SK-N-SH (cell line): ENCODE results near the gene CELF5. TPM values are rescaled to one million over a fixed set of nuclear protein-coding genes. Genes with fewer than 3 reads are reported as not detected.

Source experiments
- CTCF ChIA-PET: fragments of 300-600, 350-600 bp; formaldehyde crosslinking; extraction: SDS; loops from one replicate; lab custom pipeline; 2021; lab: Yijun Ruan, JAX
- POLR2A ChIA-PET: fragments of 350-600 bp; sonication (Branson Sonifier 250); formaldehyde crosslinking; extraction: SDS; loops from one replicate; lab custom pipeline; 2020; ENCODE audit warnings: antibody characterized with exemption, inconsistent platforms; lab: Yijun Ruan, JAX
- DNase-seq: peaks from one replicate; pipeline ENCODE4 v3.0.0; 2012
- H2AFZ ChIP-seq: fragments of 200-600 bp; sonication (generic); 2 replicates; pipeline ENCODE4 v1.8.1; 2016; ENCODE audit warnings: antibody characterized with exemption, mild to moderate bottlenecking, low read depth
- H3F3A ChIP-seq: fragments of 200-600 bp; sonication (generic); replicated peaks from 2 replicates; pipeline ENCODE3; 2016; ENCODE audit warnings: antibody characterized with exemption, mild to moderate bottlenecking; ENCODE audit not compliant: insufficient read depth
- H3K27ac ChIP-seq, 2 experiments: fragments of 200-500 bp in 1 of 2; fragments of 200-600 bp in 1 of 2; sonication (Bioruptor generic) in 1 of 2; sonication (generic), shearing (Covaris generic) in 1 of 2; 2 replicates each; pipeline versions ENCODE4 v1.5.1 to v1.6.1; 2014 to 2016; ENCODE audit warnings: low read depth in 2 of 2, inconsistent platforms in 1 of 2, low read length in 1 of 2, mild to moderate bottlenecking in 1 of 2, mixed read lengths in 1 of 2
- H3K27me3 ChIP-seq: fragments of 200-600 bp; sonication (generic), shearing (Covaris generic); 2 replicates; pipeline ENCODE4 v1.6.1; 2016; ENCODE audit warnings: mixed run types; ENCODE audit not compliant: insufficient read depth
- H3K36me3 ChIP-seq, 2 experiments: fragments of 200-500 bp in 1 of 2; fragments of 200-600 bp in 1 of 2; sonication (Bioruptor generic) in 1 of 2; sonication (generic) in 1 of 2; replicated peaks in 1 of 2; 2 replicates each; pipeline versions ENCODE3 to v1.5.1; 2014 to 2016; ENCODE audit warnings: low read length in 1 of 2, mild to moderate bottlenecking in 1 of 2; ENCODE audit not compliant: insufficient read depth in 2 of 2, control insufficient read depth in 1 of 2
- H3K4me1 ChIP-seq, 2 experiments: fragments of 200-500 bp in 1 of 2; fragments of 200-600 bp in 1 of 2; sonication (Bioruptor generic) in 1 of 2; sonication (generic), shearing (Covaris generic) in 1 of 2; 2 replicates each; pipeline versions ENCODE4 v1.5.1 to v1.6.1; 2014 to 2016; ENCODE audit warnings: low read depth in 1 of 2, low read length in 1 of 2, mixed run types in 1 of 2; ENCODE audit not compliant: insufficient read depth in 2 of 2, control insufficient read depth in 1 of 2
- H3K4me2 ChIP-seq: fragments of 200-600 bp; sonication (generic), shearing (Covaris generic); 2 replicates; pipeline ENCODE4 v1.6.1; 2017; ENCODE audit warnings: mixed run types
- H3K4me3 ChIP-seq, 2 experiments: fragments of 200-500 bp in 1 of 2; fragments of 200-600 bp in 1 of 2; sonication (Bioruptor generic) in 1 of 2; sonication (generic), shearing (Covaris generic) in 1 of 2; 2 replicates each; pipeline versions ENCODE4 v1.5.1 to v1.8.1; 2014 to 2016; ENCODE audit warnings: low read depth in 2 of 2, inconsistent platforms in 1 of 2, low read length in 1 of 2, mild to moderate bottlenecking in 1 of 2, mixed read lengths in 1 of 2, moderate library complexity in 1 of 2
- H3K79me2 ChIP-seq: fragments of 200-600 bp; sonication (generic); 2 replicates; pipeline ENCODE4 v1.8.1; 2017; ENCODE audit warnings: mild to moderate bottlenecking; ENCODE audit not compliant: insufficient read depth
- H3K9ac ChIP-seq: fragments of 200-600 bp; sonication (generic); 2 replicates; pipeline ENCODE4 v1.6.1; 2017; ENCODE audit warnings: mixed run types
- H3K9me2 ChIP-seq: fragments of 200-600 bp; sonication (generic); 2 replicates; pipeline ENCODE4 v1.6.1; 2017; ENCODE audit warnings: mixed run types
- H3K9me3 ChIP-seq: fragments of 200-600 bp; sonication (generic); 2 replicates; pipeline ENCODE4 v1.6.1; 2017; ENCODE audit warnings: mixed run types, mild to moderate bottlenecking, moderate library complexity
- H4K20me1 ChIP-seq: fragments of 200-600 bp; sonication (generic); 2 replicates; pipeline ENCODE4 v1.6.1; 2017; ENCODE audit warnings: mild to moderate bottlenecking, mixed run types; ENCODE audit not compliant: insufficient read depth
- ELF1 ChIP-seq: IDR thresholded peaks from 2 replicates; pipeline ENCODE4 v1.4.0; 2012
- FOSL2 ChIP-seq: IDR thresholded peaks from 2 replicates; pipeline ENCODE4 v1.4.0; 2012; ENCODE audit warnings: low read depth, mild to moderate bottlenecking, moderate library complexity, borderline replicate concordance
- FOXM1 ChIP-seq: IDR thresholded peaks from 2 replicates; pipeline ENCODE4 v1.4.0; 2012; ENCODE audit warnings: low read depth, mild to moderate bottlenecking
- MEF2A ChIP-seq: IDR thresholded peaks from 2 replicates; pipeline ENCODE4 v1.4.0; 2012; ENCODE audit warnings: low read depth, borderline replicate concordance
- MXI1 ChIP-seq: IDR thresholded peaks from 2 replicates; pipeline ENCODE4 v1.6.1; 2012; ENCODE audit warnings: mild to moderate bottlenecking, low read depth, low read length, improper control_type of control experiment
- NRF1 ChIP-seq: IDR thresholded peaks from 2 replicates; pipeline ENCODE4 v1.6.1; 2012; ENCODE audit warnings: low read depth, mild to moderate bottlenecking, low read length
- POLR2AphosphoS5 ChIP-seq: IDR thresholded peaks from 2 replicates; pipeline ENCODE4 v1.6.1; 2012; ENCODE audit warnings: low read depth, low read length
- WGBS: methylation state at CpG from one replicate; pipeline ENCODE4 v1.1.6; 2017; ENCODE audit warnings: low lambda C conversion rate; 5-methylcytosine and 5-hydroxymethylcytosine counted together
- polyA plus RNA-seq, 3 experiments: library from polyadenylated mRNA; depleted of rRNA; stranded (reverse); fragments of >200 nt; gene quantifications; 2 replicates each; pipeline ENCODE4 v1.2.3, GENCODE V29; 2012
- TF ChIP-seq, protein P1 (sequence below): IDR thresholded peaks from 2 replicates; pipeline ENCODE4 v1.4.0; 2012; ENCODE audit warnings: low read depth

The CELF5 gene
- polyA plus RNA-seq, 1 of the 3 experiments (the other 2 are of a cell fraction) = 0.33 TPM

GRCh38 chr19:3186160-3186688, 38.2 kb upstream of the CELF5 start:
- peak overlapping the region; percentile 24 to 25; a peak in 2 of 4 replicates for H3K27ac ChIP-seq
- H3K4me2 ChIP-seq = peak overlapping the region; percentile 99
- peaks cover 54% of the 10 kb centered on the region for H3K79me2 ChIP-seq
- DNase-seq = peak; percentile 68
- TF ChIP-seq NRF1 = no peak
- peak; percentile 14; the same call in 1 of the 2 replicates for TF ChIP-seq MXI1
- TF ChIP-seq, all 33 proteins: peak for 1
- H3K4me3 ChIP-seq = peak overlapping the region; percentile 67 to 91
- no peaks in the 10 kb centered on the region for H3K9me3 ChIP-seq
- peaks cover 3% of the 10 kb centered on the region for H3F3A ChIP-seq
- H3K9ac ChIP-seq = peak overlapping the region; percentile 92
- no peaks in the 10 kb centered on the region for H3K9me2 ChIP-seq
- peaks cover 10 to 19% of the 10 kb centered on the region in 2 experiments; a peak in 2 of 4 replicates for H3K4me1 ChIP-seq
- H3K36me3 ChIP-seq = peaks cover 0 to 8% of the 10 kb centered on the region in 2 experiments
- H2AFZ ChIP-seq = peak overlapping the region; percentile 99; the same call in 1 of the 2 replicates
- WGBS = under 1% methylated on average over 18 of the region's 38 CpGs
- peaks cover 12% of the 10 kb centered on the region; the same call in 1 of the 2 replicates for H4K20me1 ChIP-seq
- CTCF ChIA-PET = interaction anchor here (0.8 to 2.0 kb wide), 5 partner anchors 23 to 538 kb away, joined by 3 to 7 read pairs (median 4); no protein-coding TSS in a partner anchor
- POLR2A ChIA-PET = interaction anchor here (1.2 kb wide), 1 partner anchor 150 kb away, joined by 3 read pairs; no protein-coding TSS in a partner anchor
- H3K27me3 ChIP-seq = no peaks in the 10 kb centered on the region

DNA sequence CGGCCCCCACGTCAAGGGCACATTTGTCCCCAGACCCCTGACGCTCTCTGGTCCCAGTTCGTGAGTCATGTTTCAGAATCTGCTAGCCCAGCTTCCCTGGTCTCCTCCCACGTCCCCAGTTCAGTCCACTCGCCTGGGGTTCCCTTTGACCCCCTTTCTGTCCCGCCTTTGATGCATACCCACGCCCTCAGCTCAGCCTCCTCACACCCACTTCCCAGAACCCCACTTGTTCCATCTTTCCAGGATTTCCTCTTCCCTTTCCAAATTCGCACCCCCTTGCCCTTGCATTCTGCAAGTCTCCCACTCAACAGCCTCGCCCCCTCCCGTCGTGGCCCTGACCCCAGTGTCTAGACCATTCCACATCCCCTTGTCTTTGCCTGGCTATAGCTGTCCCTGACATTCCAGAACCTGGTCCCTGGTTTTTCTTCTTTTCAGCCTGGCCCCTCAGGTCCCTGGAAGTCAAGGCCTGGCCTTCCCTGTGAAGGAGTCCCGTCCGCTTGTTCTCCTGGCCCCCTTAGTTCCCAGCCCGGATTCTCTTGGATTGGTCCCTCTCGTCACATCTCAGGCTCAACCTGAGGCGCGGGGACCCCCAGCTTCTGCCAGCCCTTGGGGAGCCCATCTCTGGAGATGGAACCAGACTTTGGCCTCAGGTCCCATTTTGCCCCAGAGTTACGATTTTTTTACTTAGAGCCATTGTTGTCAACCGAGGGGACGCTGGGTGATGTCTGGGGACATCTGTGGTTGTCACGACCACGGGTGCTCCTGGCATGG, 37.4 kb upstream of the CELF5 start:
- no peak overlapping the region for H2AFZ ChIP-seq
- H3K4me1 ChIP-seq = peaks cover 10 to 19% of the 10 kb centered on the region in 2 experiments; a peak in 2 of 4 replicates
- peak overlapping the region; percentile 67 to 91 for H3K4me3 ChIP-seq
- peak overlapping the region; percentile 92 for H3K9ac ChIP-seq
- H3K79me2 ChIP-seq = peaks cover 62% of the 10 kb centered on the region
- WGBS = 55% methylated on average over 19 of the region's 23 CpGs
- no peaks in the 10 kb centered on the region for H3K27me3 ChIP-seq
- peak overlapping the region in 1 of 2 experiments; percentile 24; a peak in 1 of 4 replicates for H3K27ac ChIP-seq
- no peaks in the 10 kb centered on the region for H3K9me3 ChIP-seq
- H4K20me1 ChIP-seq = peaks cover 17% of the 10 kb centered on the region; the same call in 1 of the 2 replicates
- TF ChIP-seq POLR2AphosphoS5 (no peak), ELF1 (no peak), FOXM1 (no peak), NRF1 (no peak), MEF2A (no peak), FOSL2 (no peak)
- TF ChIP-seq, protein P1, sequence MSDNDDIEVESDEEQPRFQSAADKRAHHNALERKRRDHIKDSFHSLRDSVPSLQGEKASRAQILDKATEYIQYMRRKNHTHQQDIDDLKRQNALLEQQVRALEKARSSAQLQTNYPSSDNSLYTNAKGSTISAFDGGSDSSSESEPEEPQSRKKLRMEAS = no peak
- no peak for DNase-seq
- H3K36me3 ChIP-seq = peaks cover 0 to 8% of the 10 kb centered on the region in 2 experiments
- H3K4me2 ChIP-seq = peak overlapping the region; percentile 99
- no peaks in the 10 kb centered on the region for H3K9me2 ChIP-seq
- ChIA-PET CTCF (interaction anchor here (1.1 to 2.0 kb wide), 4 partner anchors 23 to 539 kb away, joined by 3 to 7 read pairs (median 4); no protein-coding TSS in a partner anchor), POLR2A (interaction anchor here (1.2 kb wide), 1 partner anchor 151 kb away, joined by 3 read pairs; no protein-coding TSS in a partner anchor)
- H3F3A ChIP-seq = peaks cover 3% of the 10 kb centered on the region
